Osteoblast (primary cell): ENCODE results near the gene ADARB2. TPM values are rescaled to one million over a fixed set of nuclear protein-coding genes. Genes with fewer than 3 reads are reported as not detected.

Experiments
- DNase-seq: peaks from one replicate; pipeline ENCODE4 v3.0.0; 2011; ENCODE audit warnings: low spot score, mixed read lengths; ENCODE audit not compliant: insufficient read length; ENCODE audit errors: missing footprints
- H2AFZ ChIP-seq: 2 replicates; pipeline ENCODE4 v1.6.0; 2011; ENCODE audit warnings: mild to moderate bottlenecking, low read length
- H3K27ac ChIP-seq: 2 replicates; pipeline ENCODE4 v1.5.1; 2011; ENCODE audit warnings: mild to moderate bottlenecking, low read depth, low read length, moderate library complexity
- H3K27me3 ChIP-seq: 2 replicates; pipeline ENCODE4 v1.6.0; 2012; ENCODE audit warnings: mild to moderate bottlenecking, control low read depth, inconsistent platforms, low read length, moderate library complexity; ENCODE audit not compliant: insufficient read depth
- H3K36me3 ChIP-seq: 2 replicates; pipeline ENCODE4 v1.5.1; 2011; ENCODE audit warnings: mild to moderate bottlenecking, low read length, control low read depth, moderate library complexity; ENCODE audit not compliant: insufficient read depth
- H3K4me1 ChIP-seq: 2 replicates; pipeline ENCODE4 v1.5.1; 2011; ENCODE audit warnings: mild to moderate bottlenecking, low read length, control low read depth, moderate library complexity; ENCODE audit not compliant: insufficient read depth
- H3K4me2 ChIP-seq: 2 replicates; pipeline ENCODE4 v1.6.0; 2011; ENCODE audit warnings: mild to moderate bottlenecking, low read length; ENCODE audit not compliant: insufficient read depth
- H3K4me3 ChIP-seq: fragments of 200-600 bp; sonication (generic); 3 replicates; pipeline ENCODE4 v1.5.1; 2012; ENCODE audit warnings: mild to moderate bottlenecking, low read length, inconsistent platforms; ENCODE audit not compliant: insufficient read depth
- H3K79me2 ChIP-seq: 2 replicates; pipeline ENCODE4 v1.6.0; 2012; ENCODE audit warnings: mild to moderate bottlenecking, low read length, control low read depth, inconsistent platforms; ENCODE audit not compliant: insufficient read depth
- H3K9me3 ChIP-seq: 2 replicates; pipeline ENCODE4 v1.5.1; 2011; ENCODE audit warnings: low read depth, low read length, control low read depth
- H4K20me1 ChIP-seq: 2 replicates; pipeline ENCODE4 v1.6.0; 2012; ENCODE audit warnings: mild to moderate bottlenecking, low read length, control low read depth; ENCODE audit not compliant: insufficient read depth
- CTCF ChIP-seq: IDR thresholded peaks from 2 replicates; pipeline ENCODE4 v1.5.1; 2011; ENCODE audit warnings: mild to moderate bottlenecking, low read depth, low read length, moderate library complexity; ENCODE audit errors: extremely low read depth
- total RNA-seq: library from RNA; depleted of rRNA; stranded (reverse); fragments of >200 nt; gene quantifications from 2 replicates; pipeline ENCODE4 v1.2.3, GENCODE V29; 2012

The ADARB2 gene
- total RNA-seq, 1 donor = not detected

- H3K9me3 ChIP-seq = peaks cover 1% of the 10 kb centered on the region
- H3K79me2 ChIP-seq = no peaks in the 10 kb centered on the region
- H3K4me3 ChIP-seq = no peak overlapping the region
- H3K4me2 ChIP-seq = no peak overlapping the region
- H2AFZ ChIP-seq = no peak overlapping the region
- H3K27me3 ChIP-seq = no peaks in the 10 kb centered on the region
- H3K4me1 ChIP-seq = no peaks in the 10 kb centered on the region
- no peak for TF ChIP-seq CTCF
- no peak for DNase-seq
- no peaks in the 10 kb centered on the region for H4K20me1 ChIP-seq
- H3K27ac ChIP-seq = no peak overlapping the region
- no peaks in the 10 kb centered on the region for H3K36me3 ChIP-seq
Measured at GRCh38 chr10:1468811-1469210, 268.5 kb downstream of the ADARB2 start.

- no peak overlapping the region for H3K4me2 ChIP-seq
- no peak overlapping the region for H3K4me3 ChIP-seq
- H3K27me3 ChIP-seq = no peaks in the 10 kb centered on the region
- no peaks in the 10 kb centered on the region for H3K79me2 ChIP-seq
- TF ChIP-seq CTCF = no peak
- H3K36me3 ChIP-seq = no peaks in the 10 kb centered on the region
- H3K4me1 ChIP-seq = no peaks in the 10 kb centered on the region
- DNase-seq = no peak
- no peak overlapping the region for H3K27ac ChIP-seq
- peaks cover 1% of the 10 kb centered on the region for H3K9me3 ChIP-seq
- H2AFZ ChIP-seq = no peak overlapping the region
- no peaks in the 10 kb centered on the region for H4K20me1 ChIP-seq
Measured at GRCh38 chr10:1467334-1468076, 269.8 kb downstream of the ADARB2 start.

GRCh38 chr10:1465993-1466764, 271.1 kb downstream of the ADARB2 start:
- DNase-seq = no peak
- no peaks in the 10 kb centered on the region for H4K20me1 ChIP-seq
- no peaks in the 10 kb centered on the region for H3K79me2 ChIP-seq
- H3K9me3 ChIP-seq = peaks cover 1% of the 10 kb centered on the region
- no peak overlapping the region for H3K27ac ChIP-seq
- H3K4me1 ChIP-seq = no peaks in the 10 kb centered on the region
- no peak for TF ChIP-seq CTCF
- no peaks in the 10 kb centered on the region for H3K27me3 ChIP-seq
- no peak overlapping the region for H3K4me3 ChIP-seq
- H3K36me3 ChIP-seq = no peaks in the 10 kb centered on the region
- H2AFZ ChIP-seq = no peak overlapping the region
- no peak overlapping the region for H3K4me2 ChIP-seq

- DNase-seq = no peak
- no peaks in the 10 kb centered on the region for H3K36me3 ChIP-seq
- no peaks in the 10 kb centered on the region for H4K20me1 ChIP-seq
- H2AFZ ChIP-seq = no peak overlapping the region
- H3K4me1 ChIP-seq = no peaks in the 10 kb centered on the region
- no peak overlapping the region for H3K27ac ChIP-seq
- no peak overlapping the region for H3K4me2 ChIP-seq
- H3K9me3 ChIP-seq = peaks cover 1% of the 10 kb centered on the region
- no peaks in the 10 kb centered on the region for H3K79me2 ChIP-seq
- TF ChIP-seq CTCF = no peak
- no peak overlapping the region for H3K4me3 ChIP-seq
- H3K27me3 ChIP-seq = no peaks in the 10 kb centered on the region
Measured at GRCh38 chr10:1465418-1465911, 271.9 kb downstream of the ADARB2 start.
